Measurements from ENCODE around the gene LAD1. TPM values are rescaled to one million over a fixed set of nuclear protein-coding genes. Genes with fewer than 3 reads are reported as not detected.

Gene LAD1
- polyA plus RNA-seq, 1 donor from 2014 or later = not detected

- TF ChIP-seq, protein P1, sequence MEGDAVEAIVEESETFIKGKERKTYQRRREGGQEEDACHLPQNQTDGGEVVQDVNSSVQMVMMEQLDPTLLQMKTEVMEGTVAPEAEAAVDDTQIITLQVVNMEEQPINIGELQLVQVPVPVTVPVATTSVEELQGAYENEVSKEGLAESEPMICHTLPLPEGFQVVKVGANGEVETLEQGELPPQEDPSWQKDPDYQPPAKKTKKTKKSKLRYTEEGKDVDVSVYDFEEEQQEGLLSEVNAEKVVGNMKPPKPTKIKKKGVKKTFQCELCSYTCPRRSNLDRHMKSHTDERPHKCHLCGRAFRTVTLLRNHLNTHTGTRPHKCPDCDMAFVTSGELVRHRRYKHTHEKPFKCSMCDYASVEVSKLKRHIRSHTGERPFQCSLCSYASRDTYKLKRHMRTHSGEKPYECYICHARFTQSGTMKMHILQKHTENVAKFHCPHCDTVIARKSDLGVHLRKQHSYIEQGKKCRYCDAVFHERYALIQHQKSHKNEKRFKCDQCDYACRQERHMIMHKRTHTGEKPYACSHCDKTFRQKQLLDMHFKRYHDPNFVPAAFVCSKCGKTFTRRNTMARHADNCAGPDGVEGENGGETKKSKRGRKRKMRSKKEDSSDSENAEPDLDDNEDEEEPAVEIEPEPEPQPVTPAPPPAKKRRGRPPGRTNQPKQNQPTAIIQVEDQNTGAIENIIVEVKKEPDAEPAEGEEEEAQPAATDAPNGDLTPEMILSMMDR (IDR thresholded peaks at IDR 0.05; ENCODE audit: poor library complexity, severe bottlenecking) = no peak
- TF ChIP-seq RAD21 (conservative IDR thresholded peaks at IDR 0.05) = no peak
- no peak for TF ChIP-seq EZH2 (IDR thresholded peaks at IDR 0.05; ENCODE audit: borderline replicate concordance, insufficient read depth, low read length, poor library complexity, severe bottlenecking)
- no peak for TF ChIP-seq MXI1 (conservative IDR thresholded peaks at IDR 0.05; ENCODE audit: poor library complexity, severe bottlenecking)
- TF ChIP-seq SMC3 (conservative IDR thresholded peaks at IDR 0.05; ENCODE audit: poor library complexity) = no peak
- TF ChIP-seq EP300 (conservative IDR thresholded peaks at IDR 0.05; ENCODE audit: poor library complexity, severe bottlenecking) = no peak
- TF ChIP-seq, protein P2, sequence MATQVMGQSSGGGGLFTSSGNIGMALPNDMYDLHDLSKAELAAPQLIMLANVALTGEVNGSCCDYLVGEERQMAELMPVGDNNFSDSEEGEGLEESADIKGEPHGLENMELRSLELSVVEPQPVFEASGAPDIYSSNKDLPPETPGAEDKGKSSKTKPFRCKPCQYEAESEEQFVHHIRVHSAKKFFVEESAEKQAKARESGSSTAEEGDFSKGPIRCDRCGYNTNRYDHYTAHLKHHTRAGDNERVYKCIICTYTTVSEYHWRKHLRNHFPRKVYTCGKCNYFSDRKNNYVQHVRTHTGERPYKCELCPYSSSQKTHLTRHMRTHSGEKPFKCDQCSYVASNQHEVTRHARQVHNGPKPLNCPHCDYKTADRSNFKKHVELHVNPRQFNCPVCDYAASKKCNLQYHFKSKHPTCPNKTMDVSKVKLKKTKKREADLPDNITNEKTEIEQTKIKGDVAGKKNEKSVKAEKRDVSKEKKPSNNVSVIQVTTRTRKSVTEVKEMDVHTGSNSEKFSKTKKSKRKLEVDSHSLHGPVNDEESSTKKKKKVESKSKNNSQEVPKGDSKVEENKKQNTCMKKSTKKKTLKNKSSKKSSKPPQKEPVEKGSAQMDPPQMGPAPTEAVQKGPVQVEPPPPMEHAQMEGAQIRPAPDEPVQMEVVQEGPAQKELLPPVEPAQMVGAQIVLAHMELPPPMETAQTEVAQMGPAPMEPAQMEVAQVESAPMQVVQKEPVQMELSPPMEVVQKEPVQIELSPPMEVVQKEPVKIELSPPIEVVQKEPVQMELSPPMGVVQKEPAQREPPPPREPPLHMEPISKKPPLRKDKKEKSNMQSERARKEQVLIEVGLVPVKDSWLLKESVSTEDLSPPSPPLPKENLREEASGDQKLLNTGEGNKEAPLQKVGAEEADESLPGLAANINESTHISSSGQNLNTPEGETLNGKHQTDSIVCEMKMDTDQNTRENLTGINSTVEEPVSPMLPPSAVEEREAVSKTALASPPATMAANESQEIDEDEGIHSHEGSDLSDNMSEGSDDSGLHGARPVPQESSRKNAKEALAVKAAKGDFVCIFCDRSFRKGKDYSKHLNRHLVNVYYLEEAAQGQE (IDR thresholded peaks at IDR 0.05; ENCODE audit: borderline replicate concordance) = no peak
- TF ChIP-seq POLR2AphosphoS5 (IDR thresholded peaks at IDR 0.05) = no peak
- H4K20me1 ChIP-seq (ENCODE audit: insufficient read depth) = no peaks in the 10 kb centered on the region
- H3F3A ChIP-seq (ENCODE audit: insufficient read depth, low read length, poor library complexity, severe bottlenecking) = no peaks in the 10 kb centered on the region
- H3K4me3 ChIP-seq (ENCODE audit: low read length) = no peak overlapping the region
- no peak overlapping the region for H3K27ac ChIP-seq (ENCODE audit: low read length)
- H2AFZ ChIP-seq (ENCODE audit: low read depth, low read length) = no peak overlapping the region
- no peaks in the 10 kb centered on the region for H3K9me2 ChIP-seq (ENCODE audit: insufficient read depth, low read length)
- H3K27me3 ChIP-seq (ENCODE audit: insufficient read depth, low read depth, low read length) = no peaks in the 10 kb centered on the region
- no peak overlapping the region for H3K9ac ChIP-seq (ENCODE audit: low read length)
- H3K36me3 ChIP-seq (ENCODE audit: insufficient read depth, low read length) = no peaks in the 10 kb centered on the region
- H3K9me3 ChIP-seq (ENCODE audit: low read length) = no peaks in the 10 kb centered on the region
- no peaks in the 10 kb centered on the region for H3K79me2 ChIP-seq (replicated peaks; ENCODE audit: insufficient read depth, low read length)
- H3K4me2 ChIP-seq (ENCODE audit: low read length) = no peak overlapping the region
Measured at GRCh38 chr1:201346337-201346939, 52.7 kb downstream of the LAD1 start.

- Histone ChIP-seq H3K36me3 (ENCODE audit: insufficient read depth, low read length) (no peaks in the 10 kb centered on the region), H3K4me3 (ENCODE audit: low read length) (no peak overlapping the region), H3K27ac (ENCODE audit: low read length) (no peak overlapping the region), H3K9ac (ENCODE audit: low read length) (no peak overlapping the region), H3K79me2 (replicated peaks; ENCODE audit: insufficient read depth, low read length) (no peaks in the 10 kb centered on the region), H3K9me2 (ENCODE audit: insufficient read depth, low read length) (no peaks in the 10 kb centered on the region), H2AFZ (ENCODE audit: low read depth, low read length) (no peak overlapping the region), H3F3A (ENCODE audit: insufficient read depth, low read length, poor library complexity, severe bottlenecking) (no peaks in the 10 kb centered on the region), H3K4me2 (ENCODE audit: low read length) (no peak overlapping the region), H4K20me1 (ENCODE audit: insufficient read depth) (no peaks in the 10 kb centered on the region), H3K27me3 (ENCODE audit: insufficient read depth, low read depth, low read length) (no peaks in the 10 kb centered on the region), H3K9me3 (ENCODE audit: low read length) (no peaks in the 10 kb centered on the region)
- TF ChIP-seq, protein P1 (IDR thresholded peaks at IDR 0.05; ENCODE audit: poor library complexity, severe bottlenecking) = no peak
- TF ChIP-seq POLR2AphosphoS5 (IDR thresholded peaks at IDR 0.05) (no peak), TAF1 (IDR thresholded peaks at IDR 0.05; ENCODE audit: low read depth) (no peak), SMC3 (conservative IDR thresholded peaks at IDR 0.05; ENCODE audit: poor library complexity) (no peak), EZH2 (IDR thresholded peaks at IDR 0.05; ENCODE audit: borderline replicate concordance, insufficient read depth, low read length, poor library complexity, severe bottlenecking) (no peak), EP300 (conservative IDR thresholded peaks at IDR 0.05; ENCODE audit: poor library complexity, severe bottlenecking) (no peak), RAD21 (conservative IDR thresholded peaks at IDR 0.05) (no peak), MXI1 (conservative IDR thresholded peaks at IDR 0.05; ENCODE audit: poor library complexity, severe bottlenecking) (no peak)
- TF ChIP-seq, protein P2 (IDR thresholded peaks at IDR 0.05; ENCODE audit: borderline replicate concordance) = no peak
Measured at GRCh38 chr1:201345081-201345355, 54.1 kb downstream of the LAD1 start.

Data from neural cell (in vitro differentiated cells).